NCI-H69 (cell line): ENCODE results near the gene CCDC88C.

Experiments
- DNase-seq: peaks from one replicate; lab custom pipeline; 2025; lab: John Stamatoyannopoulos, UW

The CCDC88C gene

DNA sequence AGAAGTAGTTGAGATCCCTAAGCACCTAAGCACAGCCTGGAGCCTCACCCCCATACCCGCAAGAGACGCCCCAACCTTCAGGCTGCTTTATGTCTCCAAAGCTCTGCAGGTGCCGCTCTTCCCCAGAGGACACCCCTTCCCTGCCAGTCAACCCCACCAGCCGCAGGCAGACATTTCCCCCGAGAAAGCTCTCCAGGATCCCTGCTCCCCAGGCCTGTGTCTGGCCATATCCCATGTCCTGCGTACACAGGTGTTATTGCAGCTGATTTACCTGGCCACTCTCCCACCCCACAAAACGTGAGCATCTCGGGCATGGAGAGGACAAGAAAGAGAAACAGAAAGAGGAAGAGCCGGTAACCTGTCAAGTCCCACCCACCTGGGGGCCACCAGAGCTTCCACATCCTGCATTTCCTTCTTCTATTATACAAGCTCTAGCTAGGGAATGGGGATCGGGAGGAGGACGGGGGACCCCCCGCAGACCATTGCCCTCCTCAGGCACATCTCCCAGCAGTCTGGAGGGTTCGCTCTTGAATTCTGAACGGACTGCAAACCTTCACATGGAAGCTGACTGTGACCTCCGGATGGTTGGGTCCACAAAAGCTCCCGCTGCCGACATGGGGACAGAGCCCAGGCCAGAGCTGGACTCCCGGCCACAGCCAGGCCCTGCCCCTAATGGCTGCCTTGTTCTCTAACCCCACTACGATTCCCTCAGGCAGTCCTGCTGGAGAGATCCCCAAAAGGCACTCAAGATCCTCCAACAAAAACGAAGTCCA lies 17.6 kb downstream of the CCDC88C start:
- peak; percentile 45 for DNase-seq

DNA sequence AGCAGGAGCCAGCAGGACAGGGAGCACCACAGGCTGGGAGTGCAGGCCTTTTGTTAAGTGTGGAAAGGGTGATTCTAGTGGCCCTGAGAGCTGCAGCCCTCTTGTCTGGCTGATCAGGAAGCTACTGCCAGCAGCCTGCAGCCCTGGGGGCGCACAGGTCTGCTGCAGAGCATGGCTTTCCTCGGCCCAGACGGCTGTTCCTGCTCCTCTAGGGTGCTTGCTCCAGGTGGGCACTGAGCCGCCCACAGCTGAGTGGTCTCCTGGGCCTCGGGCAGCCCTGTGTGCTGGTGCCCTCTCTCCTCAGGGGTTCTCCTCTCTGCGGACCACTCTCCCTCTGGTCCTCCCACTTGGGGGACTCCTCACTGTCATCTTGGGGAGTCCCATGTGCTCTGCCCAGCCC lies 18.9 kb downstream of the CCDC88C start:
- DNase-seq, result peak; percentile 82

DNA sequence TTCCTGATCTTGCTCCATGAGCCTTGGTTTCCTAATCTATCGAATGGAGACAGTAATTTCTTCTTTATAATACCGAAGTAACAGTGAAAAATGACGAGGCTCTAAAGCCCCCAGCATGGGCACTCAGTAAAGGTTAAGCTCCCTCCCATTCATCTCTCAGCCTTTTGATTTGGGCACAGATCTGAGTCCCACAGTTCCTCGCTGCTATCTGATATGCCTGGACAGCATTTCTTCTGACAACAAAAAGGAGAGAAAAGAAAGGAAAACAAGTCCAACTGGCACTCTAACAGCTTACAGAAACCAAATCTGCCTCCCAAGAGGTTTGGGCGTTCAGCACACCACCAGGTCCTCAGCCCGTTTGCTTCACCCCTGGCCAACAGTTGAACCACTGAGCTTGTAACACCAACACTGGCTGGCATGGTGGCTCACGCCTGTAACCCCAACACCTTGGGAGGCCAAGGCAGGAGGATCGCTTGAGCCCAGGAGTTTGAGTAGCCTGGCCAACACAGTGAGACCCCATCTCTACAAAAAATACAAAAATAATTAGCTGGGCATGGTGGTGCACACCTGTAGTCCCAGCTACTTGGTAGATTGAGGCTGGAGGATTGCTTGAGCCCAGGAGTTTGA lies 19.5 kb downstream of the CCDC88C start:
- DNase-seq, result peak; percentile 64

DNA sequence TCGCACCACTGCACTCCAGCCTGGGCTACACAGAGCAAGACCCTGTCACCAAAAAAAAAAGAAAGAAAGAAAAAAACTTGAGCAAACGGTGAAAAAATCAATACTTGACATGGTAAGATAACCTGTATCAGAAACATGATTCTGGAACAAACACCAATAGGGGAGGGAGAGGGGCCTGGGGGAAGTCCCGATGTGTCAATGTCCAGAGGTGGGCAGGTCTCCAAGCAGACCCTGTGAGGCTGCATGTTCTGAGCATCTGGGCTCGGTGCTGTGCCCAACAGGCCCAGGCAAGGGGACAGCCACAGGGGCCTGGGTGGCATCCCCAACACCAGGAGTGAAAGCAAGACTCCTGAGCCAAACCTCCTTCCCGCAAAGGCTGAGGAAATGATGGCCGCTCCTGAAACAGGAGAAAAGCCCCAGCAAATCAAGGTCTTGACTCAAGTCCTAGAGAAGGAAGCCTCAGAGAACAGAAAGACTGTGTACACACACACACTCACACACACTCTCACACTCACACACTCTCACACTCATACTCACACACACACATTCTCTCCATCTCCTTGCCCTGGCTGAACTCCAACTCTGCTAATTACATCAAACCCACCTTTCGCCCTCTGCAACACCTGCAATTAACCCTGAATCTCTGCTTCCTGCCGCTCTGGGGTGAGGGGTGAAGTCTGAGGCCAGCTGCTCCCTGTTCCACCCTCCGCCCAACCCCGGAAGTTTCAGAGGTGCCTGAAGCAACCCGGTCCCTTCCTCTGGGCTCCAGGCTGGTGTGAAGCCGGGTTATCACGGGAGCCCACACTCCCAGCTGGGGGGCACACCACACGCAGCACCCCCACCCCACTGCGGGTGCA lies 20.4 kb downstream of the CCDC88C start:
- peak; percentile 87 for DNase-seq

DNA sequence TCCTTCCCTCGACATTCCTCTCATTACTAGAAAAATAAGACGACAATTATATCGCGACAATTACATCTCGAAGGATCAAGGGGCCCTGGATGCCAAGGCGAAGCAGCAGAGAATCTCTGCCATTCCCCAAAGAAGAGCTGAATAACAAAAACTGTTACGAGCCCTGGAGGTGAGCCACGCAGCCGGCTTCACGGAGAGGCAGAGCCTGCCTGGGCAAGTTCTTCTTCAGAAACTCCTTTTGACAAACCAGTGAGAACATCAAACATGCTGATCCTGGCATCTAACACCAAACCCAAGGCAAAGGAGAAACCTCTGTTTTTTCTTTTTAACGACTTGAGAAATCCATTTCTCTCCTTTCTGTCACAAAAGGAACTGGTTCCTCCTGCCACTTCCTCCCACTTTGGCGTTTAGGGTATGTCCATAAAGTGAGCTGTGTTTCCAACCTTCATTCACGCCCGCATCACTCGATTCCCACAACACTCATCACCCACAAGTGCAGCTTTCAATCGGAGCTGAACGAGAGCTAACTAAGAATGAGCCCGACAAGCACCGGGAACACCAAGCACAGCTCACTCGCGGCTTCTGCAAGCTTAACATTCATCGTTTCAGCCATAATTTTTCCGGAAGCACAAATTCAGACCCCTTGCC lies 21.5 kb downstream of the CCDC88C start:
- no peak for DNase-seq

DNA sequence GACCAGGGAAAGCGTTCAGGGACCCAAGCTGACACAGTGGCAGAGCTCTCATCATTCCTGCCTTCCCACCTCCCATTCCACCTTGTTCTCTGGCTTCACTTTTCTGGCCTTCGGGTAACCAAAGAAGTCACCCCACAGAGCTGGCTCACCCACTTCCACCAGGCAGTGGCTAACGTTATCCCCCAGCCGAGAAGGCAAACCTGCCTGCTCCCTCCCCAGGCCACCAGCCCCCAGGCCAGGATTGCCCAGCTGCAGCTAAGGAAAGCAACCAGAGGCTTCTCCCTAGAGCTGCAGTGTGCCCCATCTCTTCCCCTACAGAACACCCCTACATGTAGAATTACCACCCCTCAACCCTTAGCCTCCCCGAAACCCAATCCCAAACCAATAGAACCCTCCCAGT lies 22.2 kb downstream of the CCDC88C start:
- DNase-seq, result no peak

DNA sequence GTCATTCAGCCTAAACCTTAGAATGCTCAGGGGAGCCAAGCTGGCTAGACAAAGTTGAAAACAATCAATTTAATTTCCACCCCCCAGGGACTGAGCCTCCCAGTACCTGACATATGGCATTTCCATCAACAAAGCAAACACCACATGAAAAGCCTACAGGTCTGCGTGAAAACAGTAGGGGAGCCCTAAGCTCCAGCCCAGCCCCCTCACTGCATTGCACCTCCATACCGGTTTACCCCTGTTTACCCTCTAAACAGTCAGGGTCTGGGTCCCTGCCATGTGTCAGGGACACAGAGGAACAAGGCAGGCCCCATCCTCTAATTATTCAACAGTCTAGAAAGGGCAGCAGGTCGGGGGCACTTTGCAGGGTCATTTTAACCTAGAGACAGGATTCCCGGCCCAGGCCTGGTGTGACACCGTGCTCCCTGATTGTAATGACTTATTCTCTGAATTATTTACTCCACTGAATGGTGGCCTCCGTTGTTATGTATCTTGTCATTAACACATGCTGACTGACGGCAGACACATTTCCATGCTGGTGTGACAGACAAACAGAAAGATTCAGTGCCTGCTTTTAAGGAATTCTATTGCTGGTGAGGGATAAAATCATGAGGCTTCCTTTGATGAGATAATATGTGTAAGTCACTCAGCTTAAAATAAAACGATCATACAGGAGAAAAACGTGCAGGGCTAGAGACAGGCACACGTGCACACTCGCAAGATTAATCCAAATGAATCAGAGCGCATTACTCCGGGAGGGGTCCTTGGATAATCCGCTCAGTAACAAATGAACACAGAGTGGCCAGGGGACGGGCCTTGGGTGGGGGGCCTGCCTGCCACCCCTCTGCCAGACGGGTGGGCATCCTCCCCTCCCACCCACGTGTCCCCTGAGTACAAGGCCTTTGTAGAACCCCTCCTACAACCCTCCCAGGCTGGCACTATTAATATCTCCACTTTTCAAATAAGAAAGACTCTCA lies 23.2 kb downstream of the CCDC88C start:
- DNase-seq, result peak; percentile 98

DNA sequence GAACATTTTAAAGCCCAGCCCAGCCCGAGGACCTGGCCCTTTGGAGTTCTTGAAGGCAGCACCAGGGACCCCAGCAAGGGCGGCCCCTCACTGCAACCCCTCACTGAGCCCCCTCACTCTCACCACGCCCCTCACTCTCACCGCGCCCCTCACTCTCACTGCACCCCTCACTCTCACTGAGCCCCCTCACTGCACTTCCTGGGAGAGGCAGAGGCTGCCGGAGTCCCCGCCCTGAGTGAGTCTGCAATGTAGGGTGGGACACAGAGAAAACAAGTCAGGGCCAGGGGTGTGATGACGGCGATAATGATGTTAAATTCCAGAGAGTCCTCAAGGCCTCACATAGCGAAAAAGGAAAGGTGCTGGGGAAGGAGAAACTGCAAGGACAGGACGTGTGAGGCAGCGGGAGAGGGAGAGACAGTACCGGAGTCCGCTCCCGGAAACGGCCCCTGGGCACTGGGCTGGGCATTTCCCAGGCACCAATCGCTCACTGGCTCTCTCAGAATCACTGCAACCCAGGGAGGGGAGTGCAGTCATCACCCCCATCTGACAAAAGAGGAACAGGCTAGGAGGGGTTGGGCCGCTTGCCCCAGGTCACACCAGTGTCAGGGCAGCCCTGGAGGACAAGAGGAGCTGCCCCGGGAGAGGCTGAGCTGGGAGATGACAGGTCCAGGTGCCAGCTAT lies 24.9 kb downstream of the CCDC88C start:
- no peak for DNase-seq

DNA sequence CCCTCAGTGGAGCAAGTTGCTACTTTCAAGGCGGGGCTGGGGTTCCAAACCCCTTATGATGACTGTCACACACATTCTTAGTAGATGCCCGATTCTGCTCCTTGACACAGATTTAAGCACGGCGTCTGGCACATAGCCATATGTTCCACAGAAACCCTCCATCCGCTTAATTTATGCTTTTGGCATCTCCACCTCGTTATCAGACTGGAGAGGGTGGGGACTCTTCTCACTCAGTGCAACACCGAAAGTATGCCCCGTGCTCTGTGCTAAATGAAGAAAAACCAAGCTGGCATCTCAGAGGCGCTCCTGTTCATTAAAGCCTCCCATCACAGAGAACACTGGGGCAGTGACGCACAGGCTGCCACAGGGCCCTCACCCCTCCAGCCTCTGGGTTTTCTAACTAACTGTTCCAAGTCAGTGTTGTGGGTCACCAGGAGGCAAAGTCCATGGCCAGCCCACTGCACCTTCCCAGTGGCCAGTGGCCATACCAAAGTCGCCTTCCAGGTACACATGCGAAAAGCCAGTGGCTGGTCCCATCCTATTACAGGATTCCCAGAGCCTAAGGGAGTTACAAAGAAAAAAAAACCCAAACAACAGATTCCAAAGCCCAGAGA lies 27.3 kb downstream of the CCDC88C start:
- DNase-seq, result peak; percentile 66

DNA sequence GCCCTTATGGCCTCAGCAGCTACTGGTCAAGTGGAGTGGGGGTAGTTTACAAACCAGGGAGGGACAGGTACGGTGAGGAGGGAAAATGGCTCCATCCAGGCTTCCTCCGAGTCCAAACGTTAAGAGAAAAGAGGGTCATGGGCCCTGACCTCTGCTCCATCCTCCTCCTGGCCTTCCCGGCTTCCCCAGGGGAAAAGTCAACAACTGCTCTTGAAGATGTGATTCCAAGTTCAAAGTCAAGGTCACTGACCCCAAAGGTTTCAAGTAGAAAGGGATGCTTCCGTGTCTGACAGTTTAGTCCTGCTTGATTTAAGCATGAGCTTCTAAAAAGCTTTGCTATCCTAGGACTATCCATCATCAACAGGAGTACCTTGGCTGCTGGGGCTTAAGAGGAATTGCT lies 28.5 kb downstream of the CCDC88C start:
- no peak for DNase-seq

DNA sequence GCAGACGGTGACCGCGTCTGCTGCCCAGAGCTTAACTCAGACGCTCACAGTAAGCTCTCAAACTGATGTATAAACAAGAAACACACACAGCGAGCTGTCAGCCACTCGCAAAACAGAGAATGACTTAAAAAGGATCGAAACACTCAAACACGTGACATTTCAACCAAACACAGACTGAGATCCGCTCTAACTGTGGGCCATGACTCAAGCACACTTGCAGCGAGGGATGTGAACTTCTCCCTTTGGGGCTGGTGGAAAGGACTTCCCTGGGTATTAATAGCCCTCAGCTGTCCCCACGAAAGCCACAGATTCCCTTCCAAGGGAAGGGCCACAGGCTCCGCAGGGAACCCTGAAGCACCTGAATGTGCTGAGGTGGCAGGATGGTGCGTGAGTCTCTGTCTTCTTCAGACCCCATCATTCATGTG lies 29.1 kb downstream of the CCDC88C start:
- DNase-seq, result no peak

DNA sequence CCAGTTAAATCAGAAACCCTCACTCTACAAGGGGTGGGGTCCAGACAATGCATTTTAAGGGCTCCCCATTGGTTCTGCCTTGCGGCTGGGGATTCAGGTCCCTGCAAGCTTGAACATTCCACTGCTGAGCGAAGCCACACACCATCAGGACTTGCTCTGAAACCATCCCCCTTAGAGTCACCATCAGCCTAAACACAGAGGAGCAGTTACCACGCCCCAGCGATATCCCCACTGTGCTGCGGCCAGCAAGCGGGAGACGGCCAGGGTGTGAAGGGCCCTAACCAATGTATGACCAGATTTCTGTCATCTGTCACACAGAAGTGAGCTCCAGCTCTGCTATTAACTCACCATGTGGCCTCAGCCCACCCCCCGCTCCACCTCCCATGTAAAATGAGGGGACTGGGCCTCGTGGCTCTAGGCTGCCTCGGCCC lies 29.7 kb downstream of the CCDC88C start:
- peak; percentile 58 for DNase-seq

DNA sequence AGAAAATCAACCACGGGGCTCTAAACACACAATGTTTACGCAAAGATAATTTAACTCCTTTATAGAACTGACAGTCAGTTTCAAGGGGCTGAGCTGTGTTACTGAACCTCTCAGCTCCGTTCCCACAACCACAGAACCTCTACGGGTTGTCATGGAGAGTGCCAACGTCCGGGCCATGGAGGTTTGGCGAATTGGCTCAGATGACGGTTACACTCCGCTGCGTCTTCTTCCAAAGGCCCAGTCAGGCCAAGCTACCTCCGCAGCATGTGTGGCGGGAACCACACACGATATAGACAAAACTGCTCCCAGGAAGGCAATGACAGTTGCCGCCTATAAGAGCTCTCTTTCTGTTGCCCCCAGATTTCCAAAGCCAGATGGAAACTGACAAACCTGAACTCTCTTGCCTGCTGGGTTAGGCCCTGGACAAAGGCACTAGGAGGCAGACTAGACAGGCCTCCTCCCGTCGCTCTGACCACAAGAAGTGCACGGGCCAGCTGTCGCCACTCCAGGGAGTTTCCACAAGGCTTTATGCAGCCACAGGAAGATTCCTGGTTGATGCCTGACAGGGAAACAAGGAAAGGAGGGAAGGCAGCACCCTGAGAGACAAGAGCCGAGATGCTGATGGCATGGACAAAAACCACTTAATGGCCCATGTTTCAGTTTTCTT lies 30.3 kb downstream of the CCDC88C start:
- peak; percentile 89 for DNase-seq

DNA sequence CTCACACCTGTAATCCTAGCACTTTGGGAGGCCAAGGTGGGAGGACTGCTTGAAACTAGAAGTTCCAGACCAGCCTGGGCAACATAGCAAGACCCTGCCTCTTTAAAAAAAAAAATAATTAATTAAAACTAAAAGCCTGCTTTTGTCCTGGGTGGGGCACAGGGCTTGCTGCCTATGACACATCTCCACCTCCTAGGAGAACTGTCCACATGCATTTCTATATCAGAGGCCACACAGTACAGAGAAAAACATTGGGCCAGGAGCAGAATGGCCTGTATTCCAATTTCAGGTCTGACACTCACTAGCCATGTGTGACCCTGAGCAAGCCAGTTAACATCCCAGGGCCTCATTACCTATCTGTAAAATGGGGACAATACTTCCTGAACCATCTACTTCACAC lies 31.9 kb downstream of the CCDC88C start:
- no peak for DNase-seq

DNA sequence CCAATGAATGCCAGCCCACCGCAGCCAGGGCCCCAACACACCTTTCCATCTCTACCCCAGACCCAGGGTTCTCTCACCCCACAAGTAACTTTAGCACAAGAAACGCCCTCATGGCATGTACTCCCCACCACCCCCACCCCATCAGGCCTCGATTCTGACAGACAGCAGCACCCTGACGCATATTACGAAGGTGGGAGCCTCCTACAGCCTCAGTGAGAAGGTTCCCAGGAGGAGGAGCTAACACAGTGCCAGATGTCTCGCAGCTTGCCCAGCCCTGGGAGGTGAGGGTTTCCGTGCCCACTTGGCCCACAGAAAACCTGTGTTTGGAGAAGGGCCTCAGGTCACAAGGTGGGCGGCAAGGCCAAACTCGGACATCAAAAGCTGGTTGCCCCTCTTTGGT lies 32.4 kb downstream of the CCDC88C start:
- DNase-seq, result no peak

DNA sequence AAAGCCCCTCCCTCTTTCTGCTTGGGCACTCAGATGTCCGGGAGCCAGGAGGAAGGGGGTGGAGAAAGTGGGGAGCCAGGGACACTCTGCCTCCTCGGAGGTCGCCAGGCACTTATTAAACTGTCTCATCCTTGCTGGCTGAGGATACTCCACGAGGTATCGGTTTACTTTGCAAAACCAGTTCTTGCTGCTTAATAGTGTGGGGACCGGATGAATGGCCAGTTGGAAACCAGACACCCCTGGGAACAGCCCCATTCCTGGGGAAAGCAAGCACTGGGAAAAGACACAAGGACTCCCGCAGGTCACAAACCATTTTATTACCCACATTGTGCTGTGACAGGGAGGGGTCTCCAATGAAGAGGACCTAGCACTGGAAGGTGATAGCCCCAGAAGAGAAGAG lies 34.2 kb downstream of the CCDC88C start:
- DNase-seq, result peak; percentile 60

DNA sequence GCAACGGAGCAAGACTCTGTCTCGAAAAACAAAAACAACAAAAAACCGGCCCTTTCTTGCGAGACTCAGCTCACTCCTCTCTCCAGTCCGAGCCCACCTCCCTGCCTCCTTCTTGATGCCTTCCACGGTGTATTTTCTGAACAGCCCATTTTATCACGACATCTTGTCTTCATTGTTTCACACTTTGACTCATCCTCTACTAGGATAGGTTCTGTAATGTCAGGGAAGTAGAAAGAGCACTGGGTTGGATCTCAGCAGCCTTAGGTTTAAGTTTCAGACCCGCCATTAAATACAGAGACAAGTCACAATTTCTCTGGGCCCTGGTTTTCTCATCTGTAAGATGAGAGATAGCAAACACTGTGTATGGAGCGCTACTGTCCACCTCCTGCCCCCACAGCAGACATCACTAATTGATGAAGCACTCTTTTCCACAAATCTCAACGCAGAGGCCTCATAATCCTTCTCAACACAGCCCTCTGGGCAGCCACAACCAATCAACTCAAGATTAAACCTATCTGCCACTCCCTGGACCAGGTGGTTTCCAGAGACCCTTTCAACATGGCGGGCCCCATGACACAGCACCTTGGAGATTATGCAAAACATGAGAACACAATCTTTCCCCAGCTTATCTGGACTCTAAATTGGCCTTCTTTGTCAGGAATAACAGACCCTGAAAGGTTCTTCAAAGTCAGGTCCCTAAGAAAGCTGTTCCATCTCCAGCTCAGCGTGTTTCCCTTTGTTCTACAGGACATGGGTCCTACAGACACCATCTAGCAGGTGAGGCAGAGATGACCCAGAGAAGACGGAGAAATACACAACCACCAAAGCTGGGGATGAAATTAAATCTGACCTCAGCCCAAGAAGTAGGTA lies 35.6 kb downstream of the CCDC88C start:
- DNase-seq, result no peak

DNA sequence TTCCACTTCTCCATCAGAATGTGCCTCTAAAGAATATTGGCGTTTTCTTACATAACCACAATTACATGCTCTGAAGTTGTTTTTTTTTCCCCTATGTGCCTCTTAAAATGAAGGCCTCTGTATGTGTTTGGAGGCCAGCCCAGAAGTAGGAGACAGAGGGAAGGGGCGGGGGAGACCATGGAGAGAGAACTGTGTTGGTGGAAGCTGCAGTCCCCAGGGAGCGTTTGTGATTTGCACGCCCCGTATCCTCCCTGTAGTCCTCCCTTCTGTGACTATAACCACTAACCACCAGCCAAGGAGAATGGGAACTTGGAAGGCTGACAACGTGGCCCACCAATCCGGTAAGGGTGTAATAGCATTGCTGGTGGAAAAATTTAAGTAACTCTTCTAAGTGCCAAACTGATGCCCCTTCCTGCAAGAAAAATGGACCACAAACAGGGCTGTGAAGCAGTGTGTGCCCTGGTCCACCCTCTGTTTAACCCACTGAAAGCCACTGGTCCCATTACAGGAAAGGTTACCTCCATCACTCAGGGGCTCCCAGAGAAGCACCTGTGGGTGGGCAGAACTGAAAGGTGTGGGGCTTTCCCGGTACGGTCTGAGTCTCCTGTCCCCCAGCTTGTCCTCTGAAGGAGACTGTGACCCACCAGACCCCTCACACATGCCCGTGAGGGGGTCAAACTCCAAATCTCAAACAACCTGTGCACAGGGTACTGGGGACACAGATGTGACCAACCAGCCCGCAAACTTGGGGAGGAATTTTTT lies 36.8 kb downstream of the CCDC88C start:
- DNase-seq, result peak; percentile 96
